Left ventricle myocardium inferior (tissue), 1 donor: ENCODE data around the gene DUSP1. TPM values are rescaled to one million over a fixed set of nuclear protein-coding genes. Genes with fewer than 3 reads are reported as not detected.

Experiments
- DNase-seq: peaks from one replicate; pipeline ENCODE4 v3.0.0-alpha.2; 2020
- H3K27ac ChIP-seq: fragments of 200-600 bp; replicated peaks from 2 replicates; pipeline ENCODE4 v1.8.0; 2021
- H3K27me3 ChIP-seq: fragments of 200-600 bp; 2 replicates; pipeline ENCODE4 v1.8.0; 2021; ENCODE audit warnings: low read depth
- H3K36me3 ChIP-seq: fragments of 200-600 bp; 2 replicates; pipeline ENCODE4 v1.8.0; 2021
- H3K4me1 ChIP-seq: fragments of 200-600 bp; 2 replicates; pipeline ENCODE4 v1.8.0; 2021
- H3K4me3 ChIP-seq: fragments of 200-600 bp; 2 replicates; pipeline ENCODE4 v1.8.0; 2021; ENCODE audit warnings: mild to moderate bottlenecking, moderate library complexity
- H3K9me3 ChIP-seq: fragments of 200-600 bp; replicated peaks from 2 replicates; pipeline ENCODE4 v1.8.0; 2021
- intact Hi-C: fragments of 100-400 bp; cut with micrococcal nuclease; formaldehyde crosslinking; loops from one replicate; pipeline ENCODE4 v1.11.0; 2022
- total RNA-seq: library from RNA; stranded (reverse); fragmentation: NEBNext Ultra II Directional; extraction: Animal tissue kit (Norgen Biotek cat#: 25700); gene quantifications from one replicate; pipeline ENCODE4 v1.2.1, GENCODE V29; 2021
- TF ChIP-seq, protein P1 (sequence below): fragments of 200-600 bp; IDR thresholded peaks from 2 replicates; pipeline ENCODE4 v1.8.0; 2021; ENCODE audit warnings: antibody characterized with exemption, mild to moderate bottlenecking, borderline replicate concordance
- donor health status: DM: no; HTN: yes; CAD: no; lungs with severe emphysema.

DUSP1 gene
- total RNA-seq, 1 donor from 2014 or later: 85.0 TPM

DNA sequence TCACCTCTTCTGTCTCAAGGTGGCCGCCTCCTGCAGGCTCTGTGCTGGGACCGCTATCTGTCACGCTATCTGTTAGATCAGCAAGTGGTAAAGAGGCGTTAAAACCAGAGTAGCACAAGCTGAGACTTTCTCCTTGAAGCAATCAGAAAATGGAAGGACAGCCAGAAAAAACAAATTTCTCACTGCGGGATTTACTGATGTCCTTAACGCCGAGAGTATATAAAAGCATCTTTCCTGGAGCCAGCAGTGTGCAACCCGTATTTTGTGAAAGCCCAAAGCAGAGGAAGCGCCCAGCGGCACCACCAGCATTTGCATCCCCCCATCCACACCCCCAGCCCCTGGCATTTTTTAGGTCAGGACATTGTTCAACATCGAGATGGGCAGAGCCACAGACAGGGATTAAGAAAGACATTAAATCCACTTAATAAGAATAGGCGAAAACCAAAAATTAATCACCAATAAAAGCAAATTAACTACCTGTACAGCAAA, 48.6 kb downstream of the DUSP1 start:
- Histone ChIP-seq H3K36me3 (no peaks in the 10 kb centered on the region), H3K4me3 (no peak overlapping the region), H3K27ac (peak overlapping the region; percentile 73), H3K4me1 (peaks cover 38% of the 10 kb centered on the region), H3K27me3 (no peaks in the 10 kb centered on the region), H3K9me3 (no peaks in the 10 kb centered on the region)
- TF ChIP-seq, protein P1, sequence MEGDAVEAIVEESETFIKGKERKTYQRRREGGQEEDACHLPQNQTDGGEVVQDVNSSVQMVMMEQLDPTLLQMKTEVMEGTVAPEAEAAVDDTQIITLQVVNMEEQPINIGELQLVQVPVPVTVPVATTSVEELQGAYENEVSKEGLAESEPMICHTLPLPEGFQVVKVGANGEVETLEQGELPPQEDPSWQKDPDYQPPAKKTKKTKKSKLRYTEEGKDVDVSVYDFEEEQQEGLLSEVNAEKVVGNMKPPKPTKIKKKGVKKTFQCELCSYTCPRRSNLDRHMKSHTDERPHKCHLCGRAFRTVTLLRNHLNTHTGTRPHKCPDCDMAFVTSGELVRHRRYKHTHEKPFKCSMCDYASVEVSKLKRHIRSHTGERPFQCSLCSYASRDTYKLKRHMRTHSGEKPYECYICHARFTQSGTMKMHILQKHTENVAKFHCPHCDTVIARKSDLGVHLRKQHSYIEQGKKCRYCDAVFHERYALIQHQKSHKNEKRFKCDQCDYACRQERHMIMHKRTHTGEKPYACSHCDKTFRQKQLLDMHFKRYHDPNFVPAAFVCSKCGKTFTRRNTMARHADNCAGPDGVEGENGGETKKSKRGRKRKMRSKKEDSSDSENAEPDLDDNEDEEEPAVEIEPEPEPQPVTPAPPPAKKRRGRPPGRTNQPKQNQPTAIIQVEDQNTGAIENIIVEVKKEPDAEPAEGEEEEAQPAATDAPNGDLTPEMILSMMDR: no peak
- intact Hi-C loops: no loop called here
- DNase-seq: no peak

DNA sequence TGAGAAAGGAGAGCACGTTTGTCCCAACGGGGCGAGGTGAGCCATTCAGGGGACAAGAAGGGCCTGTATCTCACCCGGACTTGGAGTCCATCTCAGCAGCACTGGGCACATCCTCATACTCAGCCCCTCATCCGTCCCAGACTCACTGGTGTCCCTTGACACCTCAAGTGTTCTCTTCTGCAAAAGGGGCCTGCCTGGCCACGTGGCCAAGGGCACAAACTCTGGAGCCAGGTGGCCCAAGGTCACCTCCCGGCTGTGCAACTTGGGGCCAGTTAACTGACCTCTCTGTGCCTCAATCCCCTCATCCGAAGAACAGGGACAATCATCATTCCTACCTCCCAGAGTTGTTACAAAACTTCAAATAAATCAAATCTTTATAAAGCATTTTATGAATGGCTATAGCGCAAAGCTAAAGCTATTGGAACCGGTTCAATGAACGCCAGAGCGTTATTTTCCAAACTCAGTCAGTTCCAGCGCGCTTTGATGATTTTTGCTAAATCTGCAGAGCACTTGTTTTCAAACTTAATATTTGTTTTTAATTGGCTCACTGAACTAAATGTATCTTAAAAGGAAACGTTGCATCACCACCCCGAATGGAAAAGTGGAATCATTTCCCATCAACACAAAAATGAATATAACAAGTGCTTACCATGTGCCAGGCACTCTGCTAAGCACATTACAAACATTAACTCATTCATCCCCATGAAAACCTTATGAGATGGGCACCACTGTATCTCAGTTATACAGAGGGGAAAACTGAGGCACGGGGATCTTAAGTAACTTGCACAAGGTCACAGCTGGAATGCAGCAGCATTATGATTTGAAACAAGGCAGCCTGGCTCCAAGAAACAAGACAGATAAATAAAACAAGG, 49.3 kb downstream of the DUSP1 start:
- H3K27me3 ChIP-seq: no peaks in the 10 kb centered on the region
- TF ChIP-seq, protein P1: no peak
- DNase-seq: no peak
- H3K36me3 ChIP-seq: no peaks in the 10 kb centered on the region
- no peak overlapping the region for H3K4me3 ChIP-seq
- H3K4me1 ChIP-seq: peaks cover 45% of the 10 kb centered on the region
- H3K27ac ChIP-seq: peak overlapping the region; percentile 73
- no peaks in the 10 kb centered on the region for H3K9me3 ChIP-seq
- intact Hi-C loops: no loop called here

DNA sequence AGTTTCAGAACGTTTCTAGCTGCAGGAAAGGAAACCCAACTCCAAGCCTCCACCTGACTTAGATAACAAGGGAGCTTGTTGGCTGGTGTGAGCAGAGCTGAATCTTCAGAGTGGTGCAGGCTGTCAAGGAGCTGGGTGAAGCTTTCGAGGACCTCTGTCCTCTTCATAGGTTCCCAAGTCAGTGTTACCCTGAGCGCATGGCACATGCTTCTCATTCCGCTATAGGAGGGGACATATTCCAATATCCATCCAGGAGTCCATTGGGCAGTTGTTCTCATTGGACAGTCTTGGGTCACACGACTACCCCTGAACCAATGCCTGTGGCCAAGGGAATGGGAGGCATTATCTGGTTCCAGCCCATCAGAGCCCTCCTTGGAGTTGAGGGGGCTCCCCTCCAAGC, 50.3 kb downstream of the DUSP1 start:
- H3K9me3 ChIP-seq: no peaks in the 10 kb centered on the region
- H3K27me3 ChIP-seq: no peaks in the 10 kb centered on the region
- intact Hi-C loops: no loop called here
- H3K4me3 ChIP-seq: no peak overlapping the region
- H3K4me1 ChIP-seq: peaks cover 55% of the 10 kb centered on the region
- no peak for DNase-seq
- no peaks in the 10 kb centered on the region for H3K36me3 ChIP-seq
- TF ChIP-seq, protein P1: no peak
- peak overlapping the region; percentile 73 for H3K27ac ChIP-seq

DNA sequence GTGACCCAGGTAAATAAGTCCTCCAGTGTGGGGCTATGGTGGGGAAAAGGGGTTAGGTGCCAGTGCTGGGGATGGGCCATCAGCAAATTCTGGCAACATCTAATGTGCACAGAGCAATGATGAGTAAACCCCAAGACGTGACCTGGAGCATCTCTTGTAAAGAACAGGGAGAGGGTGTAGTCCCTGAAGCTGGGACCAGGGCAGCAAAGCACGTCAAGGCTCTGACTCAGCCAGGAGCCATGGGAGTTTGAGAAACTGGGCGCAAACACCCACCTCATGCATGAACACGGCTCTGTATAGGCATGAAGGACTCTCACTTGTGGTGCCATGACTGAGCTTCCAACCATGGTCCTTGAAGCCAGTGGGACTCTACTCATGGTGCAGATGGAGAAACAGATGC, 51.8 kb downstream of the DUSP1 start:
- H3K4me1 ChIP-seq: peaks cover 70% of the 10 kb centered on the region
- no peaks in the 10 kb centered on the region for H3K9me3 ChIP-seq
- no peak overlapping the region for H3K4me3 ChIP-seq
- DNase-seq: no peak
- no peak overlapping the region for H3K27ac ChIP-seq
- H3K36me3 ChIP-seq: no peaks in the 10 kb centered on the region
- TF ChIP-seq, protein P1: no peak
- intact Hi-C loops: no loop called here
- no peaks in the 10 kb centered on the region for H3K27me3 ChIP-seq

DNA sequence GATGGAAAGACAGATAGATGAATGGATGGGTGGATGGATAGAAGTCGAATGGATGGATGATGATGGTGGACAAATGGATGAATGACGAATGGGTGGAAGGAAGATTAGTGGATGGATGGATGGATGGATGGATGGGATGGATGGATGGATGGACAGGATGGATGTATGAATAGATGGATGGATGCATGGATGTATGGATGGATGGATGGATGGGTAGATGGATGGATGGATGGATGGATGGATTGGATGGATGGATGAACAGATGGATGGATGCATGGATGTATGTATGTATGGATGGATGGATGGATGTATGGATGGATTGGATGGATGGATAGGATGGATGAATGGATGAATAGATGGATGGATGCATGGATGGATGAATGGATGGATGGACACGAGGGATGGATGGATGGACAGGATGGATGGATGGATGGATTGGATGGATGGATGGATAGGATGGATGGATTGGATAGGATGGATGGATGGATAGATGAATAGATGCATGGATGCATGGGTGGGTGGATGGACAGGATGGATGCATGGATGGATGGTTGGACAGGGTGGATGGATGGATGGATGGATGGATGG, 52.4 kb downstream of the DUSP1 start:
- H3K27ac ChIP-seq: no peak overlapping the region
- no peaks in the 10 kb centered on the region for H3K36me3 ChIP-seq
- intact Hi-C loops: no loop called here
- TF ChIP-seq, protein P1: no peak
- H3K27me3 ChIP-seq: no peaks in the 10 kb centered on the region
- DNase-seq: no peak
- no peaks in the 10 kb centered on the region for H3K9me3 ChIP-seq
- no peak overlapping the region for H3K4me3 ChIP-seq
- peaks cover 76% of the 10 kb centered on the region for H3K4me1 ChIP-seq

Other genes with a start within 250 kb of the DUSP1 start
- 24.0 TPM for gene NEURL1B, start 129.9 kb downstream of the DUSP1 start, total RNA-seq
- gene ERGIC1, start 63.1 kb upstream of the DUSP1 start, total RNA-seq: 79.4 TPM
- 27.2 TPM for gene RPL26L1, start 188.2 kb upstream of the DUSP1 start, total RNA-seq
- gene ATP6V0E1, start 212.6 kb upstream of the DUSP1 start, total RNA-seq: 208 TPM